SK-N-MC (cell line): ENCODE measurements around the gene NLRP14.

Experiments
- EZH2 ChIP-seq: fragments of 200-600 bp; sonication (generic); IDR thresholded peaks from one replicate; pipeline ENCODE4 v1.6.1; 2017; ENCODE audit warnings: antibody characterized with exemption
- FOXP2 ChIP-seq: optimal IDR thresholded peaks from 2 replicates; pipeline ENCODE3; 2011; ENCODE audit warnings: mild to moderate bottlenecking, moderate library complexity; ENCODE audit not compliant: insufficient read depth; ENCODE audit errors: extremely low read length, control extremely low read depth
- POLR2AphosphoS5 ChIP-seq: IDR thresholded peaks from 2 replicates; pipeline ENCODE4 v1.6.1; 2012; ENCODE audit warnings: mild to moderate bottlenecking, low read depth, low read length, borderline replicate concordance

GRCh38 chr11:7081441-7081840 lies 61.2 kb downstream of the NLRP14 start:
- TF ChIP-seq POLR2AphosphoS5 (no peak), EZH2 (no peak), FOXP2 (no peak)
